Uterus (tissue), 4 donors: ENCODE data around the gene PTDSS2. TPM values are rescaled to one million over a fixed set of nuclear protein-coding genes. Genes with fewer than 3 reads are reported as not detected.

Experiments
- DNase-seq, 2 donors: peaks; one replicate each; pipeline ENCODE4 v3.0.0-alpha.2; 2019 to 2020
- H3K27ac ChIP-seq, 2 donors: fragments of 200-600 bp; sonication (generic); 1 replicate in 1 of 2; 2 replicates in 1 of 2; pipeline ENCODE4 v1.5.1; 2016 to 2018
- H3K27me3 ChIP-seq, 2 donors: fragments of 200-600 bp; sonication (generic); one replicate each; pipeline ENCODE4 v1.5.1; 2018 to 2019; ENCODE audit warnings: control low read depth in 1 of 2
- H3K36me3 ChIP-seq, 2 donors: fragments of 200-600 bp; sonication (generic); one replicate each; pipeline ENCODE4 v1.5.1; 2019; ENCODE audit warnings: control low read depth in 1 of 2
- H3K4me1 ChIP-seq, 2 donors: fragments of 200-600 bp; sonication (generic); one replicate each; pipeline ENCODE4 v1.5.1; 2018 to 2019; ENCODE audit warnings: control low read depth in 1 of 2
- H3K4me3 ChIP-seq, 2 donors: fragments of 200-600 bp; sonication (generic); 1 replicate in 1 of 2; 2 replicates in 1 of 2; pipeline ENCODE4 v1.5.1; 2018 to 2019; ENCODE audit warnings: mild to moderate bottlenecking in 1 of 2
- H3K9me3 ChIP-seq, 2 donors: fragments of 200-600 bp; sonication (generic); one replicate each; pipeline ENCODE4 v1.5.1; 2019; ENCODE audit warnings: control low read depth in 1 of 2
- POLR2A ChIP-seq, 2 donors: fragments of 450-650 bp; IDR thresholded peaks; one replicate each; pipeline ENCODE4 v1.6.1; 2016; ENCODE audit warnings: antibody characterized with exemption in 2 of 2, mild to moderate bottlenecking in 1 of 2, moderate library complexity in 1 of 2
- intact Hi-C: fragments of 100-400 bp; cut with DNase I; formaldehyde crosslinking; loops from one replicate; pipeline ENCODE4 v1.15.1; 2023; ENCODE audit warnings: low total_unique reads
- total RNA-seq, 4 donors: library from RNA; depleted of rRNA in 3 of 4; stranded (reverse); fragments of >200 nt in 3 of 4; gene quantifications; one replicate each; pipeline versions ENCODE4 v1.1.0 to v1.2.4, GENCODE V29; 2014 to 2023
- TF ChIP-seq, protein P1 (sequence below), 4 experiments: fragments of 200-600 bp in 2 of 4; fragments of 450-650 bp in 2 of 4; sonication (generic) in 2 of 4; IDR thresholded peaks; one replicate each; pipeline ENCODE4 v1.5.1; 2016 to 2019; ENCODE audit warnings: antibody characterized with exemption in 4 of 4, mild to moderate bottlenecking in 2 of 4, moderate library complexity in 1 of 4
- donor health status: DM: yes; HTN: yes; CAD: no.

The PTDSS2 gene
- total RNA-seq, 4 donors from 2014 or later, result 20.7 to 43.7 (median 22.8) TPM

DNA sequence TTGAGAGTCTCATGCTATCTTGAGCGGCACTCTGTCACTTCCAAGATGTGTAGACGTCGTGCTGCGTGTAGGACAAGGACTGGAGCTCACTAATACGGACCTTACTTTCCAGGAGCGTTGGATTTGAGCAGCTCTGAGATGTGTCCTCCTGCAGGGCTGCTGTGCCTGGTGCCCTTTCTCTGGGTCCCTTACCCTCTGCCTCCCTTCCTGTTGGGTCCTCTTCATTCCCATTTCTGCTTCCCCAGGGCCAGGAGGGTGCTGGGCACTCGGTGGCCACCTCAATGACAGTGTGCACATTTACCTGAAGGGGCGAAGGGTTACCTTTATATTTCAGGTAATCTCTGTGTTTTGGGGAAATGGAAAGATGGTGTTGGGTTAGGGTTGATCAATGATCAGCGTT, 4.0 kb downstream of the PTDSS2 start:
- Histone ChIP-seq H3K36me3 (no peaks in the 10 kb centered on the region), H3K9me3 (no peaks in the 10 kb centered on the region), H3K4me3 (no peak overlapping the region), H3K27me3 (no peaks in the 10 kb centered on the region), H3K4me1 (peaks cover 0 to 5% of the 10 kb centered on the region in 2 donors), H3K27ac (no peak overlapping the region)
- no peak for TF ChIP-seq POLR2A (IDR thresholded peaks at IDR 0.05)
- TF ChIP-seq, protein P1, sequence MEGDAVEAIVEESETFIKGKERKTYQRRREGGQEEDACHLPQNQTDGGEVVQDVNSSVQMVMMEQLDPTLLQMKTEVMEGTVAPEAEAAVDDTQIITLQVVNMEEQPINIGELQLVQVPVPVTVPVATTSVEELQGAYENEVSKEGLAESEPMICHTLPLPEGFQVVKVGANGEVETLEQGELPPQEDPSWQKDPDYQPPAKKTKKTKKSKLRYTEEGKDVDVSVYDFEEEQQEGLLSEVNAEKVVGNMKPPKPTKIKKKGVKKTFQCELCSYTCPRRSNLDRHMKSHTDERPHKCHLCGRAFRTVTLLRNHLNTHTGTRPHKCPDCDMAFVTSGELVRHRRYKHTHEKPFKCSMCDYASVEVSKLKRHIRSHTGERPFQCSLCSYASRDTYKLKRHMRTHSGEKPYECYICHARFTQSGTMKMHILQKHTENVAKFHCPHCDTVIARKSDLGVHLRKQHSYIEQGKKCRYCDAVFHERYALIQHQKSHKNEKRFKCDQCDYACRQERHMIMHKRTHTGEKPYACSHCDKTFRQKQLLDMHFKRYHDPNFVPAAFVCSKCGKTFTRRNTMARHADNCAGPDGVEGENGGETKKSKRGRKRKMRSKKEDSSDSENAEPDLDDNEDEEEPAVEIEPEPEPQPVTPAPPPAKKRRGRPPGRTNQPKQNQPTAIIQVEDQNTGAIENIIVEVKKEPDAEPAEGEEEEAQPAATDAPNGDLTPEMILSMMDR (IDR thresholded peaks at IDR 0.05), result no peak
- intact Hi-C loops, result no loop called here
- DNase-seq, result no peak

DNA sequence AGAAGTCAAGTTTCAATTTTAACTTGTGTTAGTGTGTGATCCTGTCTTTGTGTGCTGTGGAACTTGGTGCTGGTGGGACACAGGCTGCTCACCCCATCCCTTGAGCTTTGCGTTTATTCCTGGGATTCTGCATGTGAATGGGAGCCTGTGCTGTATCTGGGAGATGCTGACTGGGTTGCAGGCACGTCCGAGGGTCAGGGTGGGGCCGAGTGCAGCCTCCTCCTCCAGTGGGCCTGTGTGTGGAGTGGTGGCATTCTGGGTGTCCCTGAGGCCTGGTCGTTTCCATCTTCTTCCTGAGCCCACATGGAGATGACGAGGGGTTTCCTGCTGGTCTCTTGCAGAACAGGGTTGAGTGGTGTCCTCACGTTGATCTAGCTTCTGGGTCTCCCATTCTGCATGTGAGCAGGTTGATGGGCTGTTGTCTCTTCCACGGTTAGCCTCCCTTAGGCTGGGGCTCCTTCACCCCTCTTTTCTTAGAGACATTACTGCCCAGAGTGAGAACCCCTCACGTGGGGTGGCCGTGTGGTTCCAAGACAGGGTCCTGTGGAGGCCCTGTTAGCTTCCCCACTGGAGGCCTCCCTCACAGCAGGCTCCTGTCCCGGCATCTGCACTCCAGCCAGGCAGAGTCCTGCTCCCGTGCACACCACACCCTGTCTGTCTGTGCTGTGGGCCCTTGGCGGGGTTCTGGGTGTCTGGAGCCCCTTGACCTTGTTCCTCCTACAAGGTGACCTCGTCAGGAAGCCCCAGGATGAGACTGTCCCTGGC, 4.9 kb downstream of the PTDSS2 start:
- TF ChIP-seq POLR2A (IDR thresholded peaks at IDR 0.05), result no peak
- TF ChIP-seq, protein P1 (IDR thresholded peaks at IDR 0.05), result no peak

DNA sequence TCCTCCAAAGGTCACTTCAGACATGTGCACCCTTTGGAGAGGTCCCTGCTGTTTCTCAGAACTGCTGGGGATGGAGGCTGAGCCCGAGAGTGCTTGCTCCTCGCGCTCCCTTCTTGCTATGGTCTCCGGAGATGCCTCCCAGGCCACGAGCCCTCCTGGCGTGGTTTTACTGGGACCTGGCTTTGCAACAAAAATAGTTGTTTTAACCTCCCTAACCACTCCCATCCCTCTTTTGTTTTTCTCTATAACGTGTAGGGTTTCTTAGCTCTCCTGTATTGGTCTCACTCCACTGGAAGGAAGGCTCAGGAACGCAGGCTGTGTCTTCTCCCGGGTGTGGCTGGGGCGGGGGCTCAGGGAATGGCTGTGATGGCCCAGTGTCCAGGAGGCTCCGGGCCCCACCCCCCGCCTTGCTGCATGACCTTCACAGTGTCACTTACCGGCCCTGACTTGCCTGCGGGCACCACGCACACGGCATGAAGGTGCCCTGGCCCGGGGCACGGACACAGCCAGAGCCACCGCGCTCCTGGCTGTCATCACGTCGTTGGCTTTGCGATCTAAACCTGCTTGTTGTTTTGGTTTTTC, 5.6 kb downstream of the PTDSS2 start:
- Histone ChIP-seq H3K27me3 (no peaks in the 10 kb centered on the region), H3K36me3 (no peaks in the 10 kb centered on the region), H3K4me1 (peaks cover 0 to 5% of the 10 kb centered on the region in 2 donors), H3K27ac (no peak overlapping the region), H3K9me3 (no peaks in the 10 kb centered on the region), H3K4me3 (no peak overlapping the region)
- intact Hi-C loops, result no loop called here
- TF ChIP-seq, protein P1 (IDR thresholded peaks at IDR 0.05), result no peak
- TF ChIP-seq POLR2A (IDR thresholded peaks at IDR 0.05), result no peak
- DNase-seq, result no peak

More for the DNA sequence above, 4.9 kb downstream of the PTDSS2 start:
- intact Hi-C loops, result no loop called here
- no peak for DNase-seq
- H3K36me3 ChIP-seq, result no peaks in the 10 kb centered on the region
- H3K27ac ChIP-seq, result no peak overlapping the region
- H3K9me3 ChIP-seq, result no peaks in the 10 kb centered on the region
- H3K4me1 ChIP-seq, result peaks cover 0 to 5% of the 10 kb centered on the region in 2 donors
- no peak overlapping the region for H3K4me3 ChIP-seq
- no peaks in the 10 kb centered on the region for H3K27me3 ChIP-seq

DNA sequence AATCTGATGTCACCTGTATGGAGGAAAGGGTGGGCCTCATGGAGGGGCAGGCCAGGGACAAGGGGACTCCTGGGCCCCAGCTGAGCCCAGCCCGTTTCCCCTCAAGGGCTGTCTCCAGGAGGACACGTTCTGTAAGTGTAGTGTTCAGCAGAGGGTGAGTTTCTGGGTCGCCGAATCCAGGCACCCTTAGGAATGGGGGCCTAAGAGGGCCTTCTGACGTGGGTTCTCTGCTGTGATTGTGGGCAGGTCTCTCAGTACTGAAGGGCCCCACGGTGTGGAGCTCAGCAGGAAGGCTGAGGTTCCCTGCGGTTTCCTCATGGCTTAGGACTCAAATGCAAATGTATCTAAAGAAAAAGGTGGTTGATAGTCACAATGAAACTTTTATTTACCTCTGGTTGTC, 6.5 kb downstream of the PTDSS2 start:
- no peaks in the 10 kb centered on the region for H3K27me3 ChIP-seq
- no peak overlapping the region for H3K4me3 ChIP-seq
- intact Hi-C loops, result no loop called here
- H3K9me3 ChIP-seq, result no peaks in the 10 kb centered on the region
- H3K36me3 ChIP-seq, result no peaks in the 10 kb centered on the region
- H3K4me1 ChIP-seq, result peaks cover 0 to 2% of the 10 kb centered on the region in 2 donors
- DNase-seq, result no peak
- no peak overlapping the region for H3K27ac ChIP-seq
- no peak for TF ChIP-seq POLR2A (IDR thresholded peaks at IDR 0.05)
- TF ChIP-seq, protein P1 (IDR thresholded peaks at IDR 0.05), result no peak

DNA sequence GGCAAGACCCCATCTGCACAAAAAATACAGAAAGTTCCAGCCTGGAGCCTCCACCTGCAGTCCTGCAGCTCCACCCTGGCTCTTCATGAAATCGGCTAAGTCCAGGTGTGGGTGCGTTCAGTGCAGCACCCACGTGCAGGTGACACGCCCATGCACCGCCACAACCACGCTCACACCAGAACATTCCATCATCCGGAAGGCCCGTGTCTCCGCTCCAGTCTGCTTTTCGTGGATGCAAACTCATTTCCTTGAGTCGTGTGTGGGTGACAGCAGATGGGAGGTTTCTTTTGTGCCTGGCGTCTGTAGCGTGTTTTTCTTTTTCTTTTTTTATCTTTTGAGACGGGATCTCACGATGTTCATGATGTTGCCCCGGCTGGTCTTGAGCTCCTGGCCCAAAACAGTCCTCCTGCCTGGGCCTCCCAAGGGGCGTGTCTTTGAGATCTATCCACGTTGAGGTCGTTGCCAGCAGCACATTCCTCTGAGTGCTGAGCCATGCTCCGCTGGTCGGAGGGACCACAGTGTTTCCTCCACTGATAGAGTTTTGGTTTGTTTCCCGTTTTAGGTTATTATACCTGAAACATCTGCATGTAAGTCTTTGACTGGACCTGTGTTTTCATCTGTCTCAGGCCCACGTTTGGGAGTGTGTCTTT, 7.2 kb downstream of the PTDSS2 start:
- intact Hi-C loops, result no loop called here
- no peak for DNase-seq

More for the DNA sequence above, 7.2 kb downstream of the PTDSS2 start:
- H3K4me1 ChIP-seq, result no peaks in the 10 kb centered on the region
- no peaks in the 10 kb centered on the region for H3K36me3 ChIP-seq
- TF ChIP-seq, protein P1 (IDR thresholded peaks at IDR 0.05), result no peak
- no peak for TF ChIP-seq POLR2A (IDR thresholded peaks at IDR 0.05)
- no peak overlapping the region for H3K27ac ChIP-seq
- no peaks in the 10 kb centered on the region for H3K27me3 ChIP-seq
- no peak overlapping the region for H3K4me3 ChIP-seq
- H3K9me3 ChIP-seq, result no peaks in the 10 kb centered on the region
